ENCODE data around the gene TTLL9. TPM values are rescaled to one million over a fixed set of nuclear protein-coding genes. Genes with fewer than 3 reads are reported as not detected.
"Not testable (repeated sequence)": the region's sequence is repeated elsewhere in the genome, so short reads cannot be mapped to it uniquely, and the experiment has no call there.

Gene TTLL9
- polyA plus RNA-seq, 4 donors, result 3.1 to 5.6 (median 3.2) TPM

DNA sequence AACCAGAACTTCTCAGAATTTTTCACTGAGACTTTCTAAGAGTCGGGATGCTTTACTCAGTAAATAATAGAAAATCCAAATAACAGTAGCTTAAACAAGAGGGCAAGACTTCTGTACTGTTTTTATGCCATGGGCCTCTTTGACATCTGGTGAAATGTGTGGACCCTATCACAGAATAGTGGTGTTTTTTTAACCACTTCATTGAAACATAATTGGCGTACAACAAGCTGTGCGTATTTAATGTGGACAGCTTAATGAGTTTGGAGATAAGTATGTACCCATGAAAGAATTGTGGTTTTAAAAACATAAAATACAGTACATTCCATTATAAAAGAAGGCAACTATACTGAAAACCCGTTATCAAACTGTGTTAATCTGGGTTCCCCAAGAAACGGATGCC is 43.7 kb downstream of the TTLL9 start:
- no peak for DNase-seq (ENCODE audit: low read depth in 4 of 4, low spot score in 3 of 4)

DNA sequence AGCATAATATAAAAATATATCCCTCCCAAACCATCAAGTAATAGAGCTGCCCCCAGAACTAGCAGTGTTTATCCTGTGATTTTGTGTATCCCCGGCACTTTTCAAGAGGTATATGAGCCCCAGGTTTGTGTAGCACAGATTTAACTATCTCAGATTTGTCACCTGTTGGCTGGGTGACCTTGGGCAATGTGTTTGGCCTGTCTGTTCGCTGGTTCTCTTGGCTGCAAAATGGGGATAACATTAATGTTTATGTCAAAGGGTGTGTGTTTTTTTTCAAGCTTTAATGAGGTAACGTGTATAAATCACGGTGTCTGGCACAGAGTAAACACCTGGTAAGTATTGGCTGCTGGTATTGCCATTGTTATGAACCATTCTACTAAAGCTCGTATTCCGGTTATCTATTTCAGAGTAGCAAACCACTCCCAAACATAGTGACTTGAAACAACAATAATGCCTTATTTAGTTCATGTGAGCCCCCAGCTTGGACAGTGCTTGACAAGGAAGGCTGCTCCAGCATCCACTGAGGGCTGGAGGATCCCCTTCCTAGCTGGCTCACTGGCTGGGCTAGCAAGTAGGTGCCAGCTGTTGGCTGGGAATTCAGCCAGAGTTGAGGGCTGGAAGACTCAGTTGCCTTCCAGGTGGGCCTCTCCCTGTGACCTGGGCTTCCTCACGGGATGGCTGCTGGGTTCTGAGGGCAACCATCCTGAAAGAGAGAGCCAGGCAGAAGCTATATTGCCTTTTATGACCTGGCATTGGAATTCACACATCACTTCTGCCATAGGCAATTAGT is 45.3 kb downstream of the TTLL9 start:
- DNase-seq (ENCODE audit: low read depth in 4 of 4, low spot score in 3 of 4), result no peak

DNA sequence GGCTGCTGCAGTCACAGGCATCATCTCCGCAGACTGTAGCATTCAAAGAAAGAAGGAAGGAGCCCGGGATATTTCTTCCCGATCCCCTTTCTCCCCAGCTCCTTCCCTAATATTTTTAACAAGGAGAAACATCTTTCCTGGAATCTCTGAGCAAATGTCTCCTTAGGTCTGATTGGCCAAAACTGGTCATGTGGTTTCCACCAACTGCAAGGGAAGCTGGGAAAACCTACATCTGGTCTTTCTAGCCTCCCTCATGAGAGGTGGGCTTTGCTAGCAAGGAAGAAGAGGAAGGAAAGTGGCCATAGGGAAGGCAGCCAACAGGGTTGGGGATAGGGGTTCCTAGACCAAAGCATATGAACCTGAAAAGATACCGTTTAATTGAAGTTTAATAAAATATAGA is 46.3 kb downstream of the TTLL9 start:
- no peak for DNase-seq (ENCODE audit: low read depth in 4 of 4, low spot score in 3 of 4)

DNA sequence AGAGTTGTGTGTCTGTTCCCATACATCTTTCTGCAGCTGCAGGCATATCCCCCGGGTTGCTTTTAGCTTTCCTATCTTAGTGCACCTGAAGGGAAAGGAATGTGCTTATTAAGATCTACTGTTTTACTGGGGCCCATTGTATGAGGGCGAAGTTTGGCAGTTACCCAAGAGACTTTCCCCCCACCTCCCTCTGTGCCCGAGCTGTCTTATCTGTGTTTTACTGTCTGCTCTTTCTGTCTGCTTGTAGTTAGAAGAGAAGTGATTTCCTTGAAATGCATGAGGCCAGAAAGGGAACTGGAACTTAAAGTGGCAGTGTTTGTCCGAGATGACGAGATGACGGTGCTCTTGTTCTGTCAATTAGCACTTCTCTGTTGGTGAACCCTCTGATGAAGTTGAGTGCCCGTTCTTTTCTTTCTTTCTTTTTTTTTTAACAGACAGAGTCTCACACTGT is 47.6 kb downstream of the TTLL9 start:
- not testable (repeated sequence) for DNase-seq (ENCODE audit: low read depth in 4 of 4, low spot score in 3 of 4)

DNA sequence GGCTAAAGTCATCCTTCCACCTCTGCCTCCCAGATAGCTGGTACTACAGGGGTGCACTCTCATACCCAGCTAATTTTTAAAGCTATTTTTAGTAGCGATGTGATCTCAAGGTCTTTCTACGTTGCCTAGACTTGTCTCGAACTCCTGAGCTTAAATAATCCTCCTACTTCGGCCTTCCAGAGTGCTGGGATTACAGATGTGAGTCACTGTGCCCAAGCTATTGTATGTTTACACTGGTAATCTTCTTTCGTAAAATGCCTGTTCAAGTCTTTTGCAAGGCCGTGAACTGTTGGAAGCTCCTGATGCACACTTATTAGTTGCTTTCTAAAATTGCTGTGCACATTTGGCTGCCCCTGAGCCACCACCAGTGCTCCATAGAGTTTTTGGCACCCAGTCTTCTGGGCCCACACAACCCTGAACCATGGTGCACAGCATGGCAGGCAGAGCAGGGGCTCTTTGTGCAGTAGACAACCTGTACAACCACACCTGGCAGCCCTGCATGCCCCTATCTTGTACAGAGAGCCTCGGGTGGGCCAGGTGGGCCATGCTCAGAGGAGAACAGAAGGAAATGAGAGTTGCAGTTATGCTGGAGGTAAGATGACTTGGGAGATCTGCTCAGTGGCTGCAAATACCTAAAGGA is 48.2 kb downstream of the TTLL9 start:
- no peak for DNase-seq (ENCODE audit: low read depth in 4 of 4, low spot score in 3 of 4)

DNA sequence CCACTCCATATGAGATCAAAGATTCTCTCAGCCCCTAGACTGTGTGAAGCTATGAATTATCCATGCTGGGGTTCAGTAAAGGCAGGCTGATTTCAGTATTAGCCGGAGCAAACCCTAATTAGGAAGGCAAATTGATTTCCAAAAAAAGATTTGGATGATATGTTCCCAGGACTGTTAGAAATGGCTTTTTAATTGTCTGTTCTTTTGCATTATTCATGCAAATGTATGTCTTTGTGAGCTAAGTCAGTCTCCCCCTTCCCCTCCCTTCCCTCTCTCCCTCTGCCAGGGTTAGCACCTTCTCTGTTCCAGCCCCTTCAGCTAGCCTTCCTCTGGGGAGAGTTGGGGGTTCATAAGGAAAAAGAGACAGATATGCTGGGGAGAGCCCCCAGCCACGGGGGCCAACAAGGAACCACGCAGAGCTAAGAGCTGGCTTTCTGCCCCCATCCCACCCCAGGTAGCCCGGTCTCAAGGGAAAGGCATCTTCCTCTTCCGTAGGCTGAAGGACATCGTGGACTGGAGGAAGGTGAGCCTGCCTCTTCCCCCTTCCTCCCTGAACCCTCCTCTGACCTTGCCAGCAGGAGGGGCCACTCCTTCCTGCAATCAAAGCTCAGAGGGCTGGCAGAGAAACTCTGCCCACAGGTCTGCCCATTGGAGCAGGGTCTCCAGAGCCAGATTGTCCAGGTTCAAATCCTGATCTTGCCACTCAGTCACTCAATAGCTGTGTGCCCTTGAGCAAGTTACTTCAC is 49.1 kb downstream of the TTLL9 start:
- DNase-seq (ENCODE audit: low read depth in 4 of 4, low spot score in 3 of 4), result no peak

DNA sequence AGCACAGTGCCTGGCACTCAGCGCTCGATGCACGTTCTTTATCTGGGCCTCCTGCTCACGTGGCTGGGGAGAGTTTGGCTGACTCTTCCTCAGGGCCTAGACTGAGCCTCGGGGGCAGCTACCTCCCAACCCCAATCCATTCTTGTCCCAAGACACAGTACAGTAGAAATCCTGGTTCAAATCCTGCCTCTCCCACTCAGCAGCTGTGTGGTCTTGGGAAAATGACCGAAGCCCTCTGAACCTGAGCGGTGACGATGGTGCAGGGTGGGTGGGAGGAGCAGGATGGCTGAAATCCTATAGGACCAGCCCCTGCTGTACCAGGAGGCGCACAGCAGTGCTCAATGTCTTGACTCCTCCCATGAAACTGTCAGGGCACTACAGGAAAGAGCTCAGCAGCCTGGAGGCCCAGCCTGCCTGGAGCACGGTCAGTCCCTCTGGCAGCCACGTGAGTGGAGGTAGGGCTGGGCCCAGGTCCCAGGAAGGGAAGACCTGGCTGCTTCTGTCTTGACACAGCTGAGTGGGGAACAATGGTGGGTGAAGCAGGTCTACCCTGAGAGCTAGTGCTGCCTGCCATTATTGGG is 49.9 kb downstream of the TTLL9 start:
- no peak for DNase-seq (ENCODE audit: low read depth in 4 of 4, low spot score in 3 of 4)

DNA sequence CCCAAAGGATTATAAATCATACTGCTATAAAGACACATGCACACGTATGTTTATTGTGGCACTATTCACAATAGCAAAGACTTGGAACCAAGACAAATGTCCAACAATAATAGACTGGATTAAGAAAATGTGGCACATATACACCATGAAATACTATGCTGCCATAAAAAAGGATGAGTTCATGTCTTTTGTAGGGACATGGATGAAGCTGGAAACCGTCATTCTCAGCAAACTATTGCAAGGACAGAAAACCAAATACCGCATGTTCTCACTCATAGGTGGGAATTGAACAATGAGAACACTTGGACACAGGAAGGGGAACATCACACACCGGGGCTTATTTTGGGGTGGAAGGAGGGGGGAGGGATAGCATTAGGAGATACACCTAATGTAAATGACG is 51.0 kb downstream of the TTLL9 start:
- DNase-seq (ENCODE audit: low read depth in 4 of 4, low spot score in 3 of 4), result not testable (repeated sequence)

DNA sequence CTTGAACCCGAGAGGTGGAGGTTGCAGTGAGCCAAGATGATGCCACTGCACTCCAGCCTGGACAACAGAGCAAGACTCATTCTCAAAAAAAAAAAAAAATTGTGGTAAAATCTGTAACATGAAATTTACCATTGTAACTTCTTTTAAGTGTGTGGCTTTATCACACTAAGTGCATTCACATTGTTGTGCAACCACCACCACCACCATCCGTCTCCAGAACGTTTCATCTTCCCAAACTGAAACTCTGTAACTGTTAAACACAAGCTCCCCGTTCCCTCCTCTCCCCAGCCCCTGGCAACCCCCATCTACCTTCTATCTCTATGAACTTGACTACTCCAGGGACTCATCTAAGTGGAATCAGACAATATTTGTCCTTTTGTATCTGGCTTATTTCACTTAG is 51.7 kb downstream of the TTLL9 start:
- no peak for DNase-seq (ENCODE audit: low read depth in 4 of 4, low spot score in 3 of 4)

DNA sequence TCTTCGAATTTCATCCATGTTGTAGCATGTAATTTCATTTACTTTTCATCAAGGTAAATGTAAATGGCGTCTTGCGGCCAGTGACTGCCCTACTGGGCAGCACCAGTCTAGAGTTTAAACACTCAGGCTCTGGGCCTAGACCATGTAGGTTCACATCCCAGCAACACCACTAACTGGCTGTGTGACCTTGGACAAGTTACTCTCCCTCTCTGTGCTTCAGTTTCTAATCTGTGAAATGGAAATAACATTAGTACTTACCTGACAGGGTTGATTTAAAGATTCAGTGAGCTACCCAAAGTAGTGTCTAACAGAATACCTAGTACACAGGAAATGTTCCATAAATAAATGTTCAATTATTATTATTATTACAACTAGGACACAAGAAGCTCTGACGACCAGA is 52.2 kb downstream of the TTLL9 start:
- no peak for DNase-seq (ENCODE audit: low read depth in 4 of 4, low spot score in 3 of 4)

DNA sequence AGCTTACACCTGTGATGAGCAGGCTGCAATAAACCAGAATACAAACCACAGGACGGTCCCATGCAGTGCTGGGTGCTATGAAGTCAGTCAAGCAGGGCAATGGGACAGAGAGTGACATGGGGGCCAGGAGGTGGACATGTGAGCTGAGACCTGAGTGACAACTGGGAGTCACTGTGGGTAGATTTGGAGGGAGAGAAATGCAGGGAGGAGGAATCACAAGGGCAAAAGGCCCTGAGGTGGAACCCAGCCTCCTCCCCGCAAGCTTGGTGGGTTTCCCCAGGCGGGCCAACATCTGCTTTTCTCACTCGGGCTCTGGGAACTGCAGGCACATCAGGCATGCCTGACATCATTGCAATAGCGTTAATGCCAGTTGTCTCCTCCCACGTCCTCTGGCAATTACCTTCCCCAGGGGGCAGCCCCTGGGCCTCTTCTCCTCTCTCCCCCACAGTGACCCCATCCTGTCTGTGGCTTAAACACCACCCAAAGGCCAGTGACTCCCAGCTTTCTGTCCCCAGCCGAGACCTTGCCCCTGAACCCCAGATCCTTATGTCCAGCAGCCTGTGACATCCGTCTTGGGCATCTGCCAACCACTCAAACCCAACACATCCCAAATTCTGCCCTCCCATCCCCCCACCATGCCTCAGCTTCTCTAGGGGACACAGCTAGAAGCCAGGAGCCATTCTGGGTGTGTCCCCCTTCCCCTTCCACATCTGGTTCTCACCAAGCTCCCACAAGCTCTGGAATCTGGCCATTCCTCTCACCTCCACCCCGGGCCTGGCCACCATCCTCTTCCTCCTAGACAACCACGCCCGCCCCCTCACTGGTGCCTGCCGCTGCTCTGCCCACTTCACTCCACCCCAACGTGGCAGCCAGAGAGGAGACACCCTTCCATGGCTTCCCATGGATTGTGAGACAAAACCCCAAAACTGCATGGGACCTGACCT is 53.2 kb downstream of the TTLL9 start:
- no peak for DNase-seq (ENCODE audit: low read depth in 4 of 4, low spot score in 3 of 4)

DNA sequence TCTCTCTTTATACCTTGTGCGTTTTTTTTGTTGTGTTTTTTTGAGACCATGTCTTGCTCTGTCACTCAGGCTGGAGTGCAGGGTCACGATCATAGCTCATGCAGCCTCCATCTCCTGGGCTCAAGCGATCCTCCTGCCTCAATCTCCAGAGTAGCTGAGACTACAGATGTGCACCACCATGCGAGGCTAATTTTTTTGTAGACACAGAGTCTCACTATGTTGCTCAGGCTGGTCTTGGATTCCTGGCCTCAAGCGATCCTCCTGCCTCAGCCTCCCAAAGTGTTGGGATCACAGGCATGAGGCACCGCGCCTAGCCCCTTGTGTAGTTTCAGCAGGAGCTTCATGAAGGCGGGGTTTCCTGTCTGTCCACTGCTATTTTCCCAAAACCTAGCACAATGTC is 54.1 kb downstream of the TTLL9 start:
- no peak for DNase-seq (ENCODE audit: low read depth in 4 of 4, low spot score in 3 of 4)

DNA sequence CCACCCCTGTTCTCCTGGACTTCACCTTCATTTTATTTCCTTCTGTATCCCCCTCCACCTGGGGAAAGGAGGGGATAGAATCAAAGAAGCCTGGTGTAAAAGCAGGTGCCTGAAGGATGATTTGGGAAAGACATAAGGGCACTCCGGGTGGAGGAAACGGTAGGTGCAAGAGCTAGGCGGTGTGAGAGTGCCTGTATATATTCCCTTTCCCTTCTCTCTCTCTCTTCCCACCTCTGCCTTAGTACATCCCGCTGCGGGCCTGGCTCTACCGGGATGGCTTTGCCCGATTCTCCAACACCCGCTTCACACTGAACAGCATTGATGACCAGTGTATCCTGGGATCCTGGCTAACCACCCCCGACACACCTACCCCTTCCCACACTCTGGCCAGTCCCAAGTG is 55.2 kb downstream of the TTLL9 start:
- DNase-seq (ENCODE audit: low read depth in 4 of 4, low spot score in 3 of 4), result no peak

DNA sequence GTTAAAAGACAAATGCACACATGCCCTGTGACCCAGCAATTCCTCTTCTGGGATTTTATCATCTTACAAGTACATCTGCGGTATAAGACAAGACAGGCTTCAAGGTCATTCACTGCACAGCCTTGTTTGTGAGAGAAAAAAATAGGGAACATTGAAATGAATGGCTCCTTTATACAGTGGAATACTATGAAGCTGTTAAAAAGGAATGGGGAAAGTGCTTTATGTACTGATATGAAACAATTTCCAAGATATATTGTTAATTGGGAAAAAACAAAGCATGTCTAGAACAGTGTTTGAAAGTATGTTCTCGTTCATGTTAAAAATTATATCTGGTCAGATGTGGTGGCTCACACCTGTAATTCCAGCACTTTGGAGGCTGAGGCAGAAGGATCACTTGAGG is 56.1 kb downstream of the TTLL9 start:
- DNase-seq (ENCODE audit: low read depth in 4 of 4, low spot score in 3 of 4), result no peak

DNA sequence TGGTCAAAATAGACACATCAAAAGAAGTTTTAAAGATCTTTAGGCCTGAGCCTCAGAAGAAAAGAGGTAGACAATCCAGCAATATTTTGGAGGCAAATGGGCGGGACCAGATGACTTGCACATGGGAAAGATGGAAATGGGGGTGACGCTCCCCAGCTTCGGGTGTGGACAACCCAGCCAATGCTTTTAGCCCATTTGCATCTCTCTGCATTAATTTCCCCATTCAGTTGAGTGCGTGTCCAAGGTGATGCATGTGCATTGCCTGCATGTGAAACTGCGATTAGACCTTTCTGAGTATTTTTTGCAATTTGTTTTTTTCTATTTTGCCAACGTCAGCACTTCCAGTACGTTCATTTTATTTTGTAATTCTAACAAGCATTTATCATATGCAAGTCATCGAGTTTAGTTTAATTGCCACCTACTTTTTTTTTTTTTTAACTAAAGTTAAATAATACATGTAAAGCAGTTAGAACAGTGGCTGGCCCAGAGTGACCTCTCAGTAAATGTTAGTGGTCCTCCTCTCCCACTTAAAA is 57.3 kb downstream of the TTLL9 start:
- DNase-seq (ENCODE audit: low read depth in 4 of 4, low spot score in 3 of 4), result no peak

DNA sequence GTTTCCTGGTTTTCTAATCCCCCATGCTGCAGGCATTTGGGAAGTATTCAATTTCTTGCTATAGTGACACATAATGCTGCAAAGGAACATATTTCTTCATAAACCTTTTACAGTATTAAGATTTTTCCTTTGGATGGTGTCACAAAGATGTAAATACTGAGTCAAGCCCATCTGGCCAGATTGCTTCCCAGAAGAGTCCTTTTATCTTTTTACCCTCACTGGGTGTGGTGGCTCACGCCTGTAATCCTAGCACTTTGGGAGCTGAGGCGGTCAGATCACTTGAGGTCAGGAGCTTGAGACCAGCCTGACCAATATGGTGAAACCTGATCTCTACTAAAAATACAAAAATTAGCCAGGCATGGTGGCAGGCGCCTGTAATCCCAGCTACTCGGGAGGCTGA is 59.2 kb downstream of the TTLL9 start:
- DNase-seq (ENCODE audit: low read depth in 4 of 4, low spot score in 3 of 4), result not testable (repeated sequence)

DNA sequence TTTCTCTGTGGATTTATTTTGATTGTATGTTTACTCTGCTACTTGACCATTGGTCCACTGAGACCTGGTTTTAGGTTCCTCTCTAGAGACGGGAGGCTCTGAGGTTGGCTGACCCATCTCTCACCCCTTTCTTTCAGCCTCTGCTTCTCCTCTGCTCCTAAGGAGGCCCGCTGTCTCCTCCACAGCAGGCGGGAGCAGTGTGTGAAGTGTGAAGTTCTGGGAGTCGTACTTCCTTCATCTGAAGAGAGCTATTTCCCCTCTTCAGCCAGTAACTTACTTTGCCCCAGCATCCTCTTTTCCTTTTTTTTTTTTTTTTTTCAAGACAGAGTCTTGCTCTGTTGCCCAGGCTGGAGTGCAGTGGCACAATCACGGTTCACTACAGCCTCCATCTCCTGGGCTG is 60.3 kb downstream of the TTLL9 start:
- no peak for DNase-seq (ENCODE audit: low read depth in 4 of 4, low spot score in 3 of 4)

DNA sequence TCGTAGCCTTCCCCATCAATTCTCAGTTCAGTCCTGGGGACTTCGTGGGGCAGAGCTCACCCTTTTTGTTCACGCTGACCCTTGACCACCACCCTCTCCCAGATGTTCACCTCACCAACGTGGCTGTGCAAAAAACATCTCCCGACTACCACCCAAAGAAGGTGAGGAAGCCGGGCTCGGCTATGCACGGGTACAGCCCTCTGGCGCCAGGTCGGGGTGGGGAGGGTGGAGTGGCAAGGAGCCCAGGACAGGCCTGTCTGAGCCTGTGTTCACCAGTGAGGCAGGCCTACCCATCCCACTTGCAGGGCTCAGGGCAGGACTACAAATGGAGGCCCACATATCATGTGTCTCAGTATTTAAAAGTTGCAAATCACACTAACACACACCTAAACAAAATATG is 63.3 kb downstream of the TTLL9 start:
- no peak for DNase-seq (ENCODE audit: low read depth in 4 of 4, low spot score in 3 of 4)

DNA sequence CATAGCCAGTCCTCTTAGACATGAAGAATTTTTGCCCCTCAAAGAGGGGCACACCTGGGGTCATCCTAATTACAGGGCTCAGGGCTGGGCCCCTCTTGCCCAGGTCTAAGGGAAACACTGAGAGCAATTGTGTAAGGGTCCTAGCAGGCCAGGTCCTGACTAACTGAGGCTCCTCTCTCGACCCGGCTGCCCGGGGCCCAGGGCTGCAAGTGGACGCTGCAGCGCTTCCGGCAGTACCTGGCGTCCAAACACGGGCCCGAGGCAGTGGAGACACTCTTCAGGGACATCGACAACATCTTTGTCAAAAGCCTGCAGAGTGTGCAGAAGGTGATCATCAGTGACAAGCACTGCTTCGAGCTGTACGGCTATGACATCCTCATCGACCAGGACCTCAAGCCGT is 64.1 kb downstream of the TTLL9 start:
- DNase-seq (ENCODE audit: low read depth in 4 of 4, low spot score in 3 of 4), result no peak
